Neural cell (in vitro differentiated cells): ENCODE data around the gene TSPAN33. TPM values are rescaled to one million over a fixed set of nuclear protein-coding genes. Genes with fewer than 3 reads are reported as not detected.

Experiments
- H2AFZ ChIP-seq: fragments of 200-600, 300-800 bp; sonication (generic), shearing (Covaris generic); 2 replicates; pipeline ENCODE4 v1.6.0; 2014; ENCODE audit warnings: low read depth, mild to moderate bottlenecking, antibody characterized with exemption, low read length, moderate library complexity
- H3F3A ChIP-seq: fragments of 200-600 bp; shearing (Covaris generic); 2 replicates; pipeline ENCODE4 v1.6.1; 2016; ENCODE audit warnings: mild to moderate bottlenecking, moderate library complexity, mixed read lengths, antibody characterized with exemption, low read length; ENCODE audit not compliant: insufficient read depth, poor library complexity, severe bottlenecking
- H3K27ac ChIP-seq: fragments of 200-600, 300-800 bp; sonication (generic), shearing (Covaris generic); 2 replicates; pipeline ENCODE4 v1.5.1; 2014; ENCODE audit warnings: mild to moderate bottlenecking, low read length, moderate library complexity
- H3K27me3 ChIP-seq: fragments of 300-800, 200-600 bp; sonication (generic), shearing (Covaris generic); 2 replicates; pipeline ENCODE4 v1.6.0; 2014; ENCODE audit warnings: mild to moderate bottlenecking, low read depth, low read length, moderate library complexity; ENCODE audit not compliant: insufficient read depth
- H3K36me3 ChIP-seq: fragments of 300-800, 200-600 bp; sonication (generic), shearing (Covaris generic); 2 replicates; pipeline ENCODE4 v1.5.1; 2014; ENCODE audit warnings: mild to moderate bottlenecking, antibody characterized with exemption, low read length, moderate library complexity; ENCODE audit not compliant: insufficient read depth
- H3K4me2 ChIP-seq: fragments of 300-800, 200-600 bp; sonication (generic), shearing (Covaris generic); 2 replicates; pipeline ENCODE4 v1.6.0; 2014; ENCODE audit warnings: mild to moderate bottlenecking, low read length
- H3K4me3 ChIP-seq: fragments of 300-800, 200-600 bp; sonication (generic), shearing (Covaris generic); 2 replicates; pipeline ENCODE4 v1.5.1; 2014; ENCODE audit warnings: mild to moderate bottlenecking, low read length, moderate library complexity
- H3K79me2 ChIP-seq: fragments of 200-600 bp; shearing (Covaris generic); replicated peaks from 2 replicates; pipeline ENCODE4 v1.6.0; 2014; ENCODE audit warnings: mild to moderate bottlenecking, low read length, moderate library complexity; ENCODE audit not compliant: insufficient read depth
- H3K9ac ChIP-seq: fragments of 300-800, 200-600 bp; sonication (generic), shearing (Covaris generic); 2 replicates; pipeline ENCODE4 v1.6.1; 2016; ENCODE audit warnings: mild to moderate bottlenecking, low read length, mixed read lengths
- H3K9me2 ChIP-seq: fragments of 200-600 bp; shearing (Covaris generic); 2 replicates; pipeline ENCODE4 v1.6.1; 2016; ENCODE audit warnings: mild to moderate bottlenecking, low read length, mixed read lengths; ENCODE audit not compliant: insufficient read depth
- H3K9me3 ChIP-seq: fragments of 200-600, 300-800 bp; sonication (generic), shearing (Covaris generic); 2 replicates; pipeline ENCODE4 v1.6.1; 2016; ENCODE audit warnings: mild to moderate bottlenecking, mixed run types, low read length, moderate library complexity, mixed read lengths
- H4K20me1 ChIP-seq: fragments of 200-600 bp; shearing (Covaris generic); 2 replicates; pipeline ENCODE4 v1.6.1; 2016; ENCODE audit warnings: mild to moderate bottlenecking, mixed run types; ENCODE audit not compliant: insufficient read depth
- CTCF ChIP-seq: fragments of 450-650 bp; IDR thresholded peaks from 2 replicates; pipeline ENCODE4 v1.5.1; 2014; ENCODE audit warnings: antibody characterized with exemption, mild to moderate bottlenecking, moderate library complexity; ENCODE audit not compliant: poor library complexity, severe bottlenecking
- EP300 ChIP-seq: fragments of 450-650 bp; conservative IDR thresholded peaks from 2 replicates; pipeline ENCODE4 v1.6.1; 2014; ENCODE audit warnings: antibody characterized with exemption, mild to moderate bottlenecking, moderate library complexity; ENCODE audit not compliant: poor library complexity, severe bottlenecking
- EZH2 ChIP-seq: fragments of 200-600, 300-800 bp; shearing (Covaris generic), sonication (generic); IDR thresholded peaks from 2 replicates; pipeline ENCODE4 v1.6.1; 2014; ENCODE audit warnings: antibody characterized with exemption, low read length, borderline replicate concordance, mild to moderate bottlenecking; ENCODE audit not compliant: insufficient read depth, poor library complexity, severe bottlenecking
- MXI1 ChIP-seq: fragments of 450-650 bp; conservative IDR thresholded peaks from 2 replicates; pipeline ENCODE4 v1.6.1; 2014; ENCODE audit warnings: antibody characterized with exemption, mild to moderate bottlenecking; ENCODE audit not compliant: poor library complexity, severe bottlenecking
- POLR2AphosphoS5 ChIP-seq: IDR thresholded peaks from 2 replicates; pipeline ENCODE4 v1.6.1; 2012
- RAD21 ChIP-seq: fragments of 450-650 bp; conservative IDR thresholded peaks from 2 replicates; pipeline ENCODE4 v1.6.1; 2014; ENCODE audit warnings: antibody characterized with exemption, mild to moderate bottlenecking, moderate library complexity
- REST ChIP-seq: IDR thresholded peaks from 2 replicates; pipeline ENCODE4 v1.6.1; 2012; ENCODE audit warnings: borderline replicate concordance
- SMC3 ChIP-seq: fragments of 450-650 bp; conservative IDR thresholded peaks from 2 replicates; pipeline ENCODE4 v1.6.1; 2014; ENCODE audit warnings: antibody characterized with exemption, mild to moderate bottlenecking, moderate library complexity; ENCODE audit not compliant: poor library complexity
- TAF1 ChIP-seq: IDR thresholded peaks from 2 replicates; pipeline ENCODE4 v1.6.1; 2012; ENCODE audit warnings: low read depth
- polyA plus RNA-seq: library from polyadenylated mRNA; depleted of rRNA; stranded (reverse); fragments of >200 nt; gene quantifications from 2 replicates; pipeline ENCODE4 v1.2.3, GENCODE V29; 2014

Gene TSPAN33
- polyA plus RNA-seq, 1 donor from 2014 or later, result 2.5 TPM

- Histone ChIP-seq H3K4me3 (no peak overlapping the region), H3K79me2 (no peaks in the 10 kb centered on the region), H3K9me2 (no peaks in the 10 kb centered on the region), H3K27me3 (no peaks in the 10 kb centered on the region), H3F3A (no peaks in the 10 kb centered on the region), H2AFZ (no peak overlapping the region), H3K9me3 (no peaks in the 10 kb centered on the region), H3K4me2 (no peak overlapping the region), H4K20me1 (no peaks in the 10 kb centered on the region), H3K27ac (no peak overlapping the region), H3K36me3 (no peaks in the 10 kb centered on the region), H3K9ac (no peak overlapping the region)
- TF ChIP-seq MXI1, result no peak
- no peak for TF ChIP-seq EP300
- no peak for TF ChIP-seq EZH2
- no peak for TF ChIP-seq RAD21
Measured at GRCh38 chr7:129122751-129123509, 21.6 kb upstream of the TSPAN33 start.

GRCh38 chr7:129123510-129123857 lies 21.0 kb upstream of the TSPAN33 start:
- no peaks in the 10 kb centered on the region for H3F3A ChIP-seq
- H2AFZ ChIP-seq, result no peak overlapping the region
- H3K4me3 ChIP-seq, result no peak overlapping the region
- H3K27me3 ChIP-seq, result no peaks in the 10 kb centered on the region
- H4K20me1 ChIP-seq, result no peaks in the 10 kb centered on the region
- H3K4me2 ChIP-seq, result no peak overlapping the region
- H3K9me3 ChIP-seq, result no peaks in the 10 kb centered on the region
- no peak overlapping the region for H3K9ac ChIP-seq
- no peak overlapping the region for H3K27ac ChIP-seq
- no peaks in the 10 kb centered on the region for H3K79me2 ChIP-seq
- no peaks in the 10 kb centered on the region for H3K36me3 ChIP-seq
- TF ChIP-seq TAF1 (no peak), POLR2AphosphoS5 (no peak), MXI1 (no peak), REST (no peak), RAD21 (no peak), SMC3 (no peak), CTCF (no peak)
- no peaks in the 10 kb centered on the region for H3K9me2 ChIP-seq
